GM18861 (cell line): ENCODE results near the gene ITPKB.

ENCODE experiments used
- ATAC-seq: cut with Tn5 transposase; IDR thresholded peaks from one replicate; pipeline ENCODE4 v1.9.1; 2021; ENCODE audit not compliant: unreplicated experiment

The ITPKB gene

DNA sequence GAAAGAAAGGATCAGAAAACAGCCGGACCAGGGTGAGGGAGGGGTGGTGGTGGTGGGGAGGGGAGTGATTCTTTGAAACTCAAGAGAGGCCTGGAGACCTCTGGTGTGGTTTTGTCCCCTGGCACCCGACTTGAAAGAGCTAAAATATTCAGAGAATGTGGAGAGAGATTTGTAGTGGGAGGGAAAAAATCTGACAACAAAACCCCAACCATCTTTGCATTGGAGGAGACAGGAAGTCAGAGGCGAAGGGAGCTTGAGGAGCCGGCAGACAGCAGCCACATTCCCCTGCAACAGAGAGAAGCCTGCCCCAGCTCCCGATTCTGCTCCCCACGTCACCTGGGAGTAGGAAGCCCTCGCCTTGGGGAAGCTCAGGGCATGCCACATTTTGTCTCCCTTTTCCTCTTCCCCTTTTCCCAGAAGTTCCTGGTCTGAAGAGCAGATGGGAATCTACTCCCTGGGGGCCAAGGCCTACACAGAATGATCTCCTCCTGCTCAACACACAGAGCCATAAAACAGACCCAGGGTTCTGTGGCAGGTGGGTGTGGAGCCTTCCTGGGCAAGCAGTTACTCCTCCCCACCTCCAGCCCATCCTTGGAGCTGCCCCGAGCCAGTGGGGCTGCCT, 84.9 kb downstream of the ITPKB start:
- no peak for ATAC-seq

DNA sequence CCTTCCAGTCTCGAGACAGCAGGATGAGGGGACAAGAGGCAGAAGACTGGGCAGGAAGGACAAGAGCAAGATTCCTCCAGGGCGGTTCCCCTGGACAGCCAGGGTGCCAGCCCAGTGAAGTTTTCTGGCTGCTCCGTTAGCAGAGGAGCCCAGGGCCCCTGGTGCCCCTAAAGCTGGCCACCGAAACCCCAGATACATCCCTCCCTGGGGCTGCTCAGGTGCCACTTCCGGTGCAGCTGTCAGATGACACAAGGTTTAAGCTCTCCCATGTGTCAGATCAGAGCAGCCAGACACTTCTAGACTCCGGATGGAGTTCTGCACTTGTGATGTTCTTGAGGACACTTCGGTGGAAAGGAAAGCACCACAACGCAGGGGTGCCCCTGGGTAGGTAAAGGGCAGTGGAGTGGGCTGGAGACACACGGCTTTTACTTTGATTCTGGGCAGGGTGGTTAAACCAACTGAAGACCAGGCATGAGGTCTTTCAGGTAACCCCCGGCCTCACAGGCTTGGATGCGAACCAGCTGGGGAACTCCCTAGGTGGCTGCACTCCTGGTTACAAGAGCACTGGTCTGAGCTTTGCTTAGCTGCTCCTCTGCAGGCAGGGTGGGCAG, 85.7 kb downstream of the ITPKB start:
- peak; percentile 81 for ATAC-seq

DNA sequence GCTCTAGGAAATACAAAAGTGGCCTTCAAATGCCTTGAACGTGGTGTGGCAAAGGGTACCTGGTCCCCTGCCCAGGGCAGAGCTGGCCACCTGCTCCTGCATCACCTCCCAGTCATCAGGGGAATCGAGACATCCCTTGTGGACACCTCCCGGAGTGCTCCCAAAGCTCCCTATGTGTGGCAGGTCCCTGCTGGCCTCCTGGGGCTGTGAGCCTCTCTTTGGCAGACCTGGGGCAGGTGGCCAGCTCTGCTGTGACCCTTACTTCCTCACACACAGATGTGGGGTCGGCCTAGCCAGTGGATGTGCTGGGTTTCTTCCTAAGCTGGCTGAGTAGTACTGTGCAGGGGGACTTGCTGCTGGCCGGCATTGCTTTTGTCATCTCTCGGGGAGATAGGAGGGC, 86.5 kb downstream of the ITPKB start:
- no peak for ATAC-seq

DNA sequence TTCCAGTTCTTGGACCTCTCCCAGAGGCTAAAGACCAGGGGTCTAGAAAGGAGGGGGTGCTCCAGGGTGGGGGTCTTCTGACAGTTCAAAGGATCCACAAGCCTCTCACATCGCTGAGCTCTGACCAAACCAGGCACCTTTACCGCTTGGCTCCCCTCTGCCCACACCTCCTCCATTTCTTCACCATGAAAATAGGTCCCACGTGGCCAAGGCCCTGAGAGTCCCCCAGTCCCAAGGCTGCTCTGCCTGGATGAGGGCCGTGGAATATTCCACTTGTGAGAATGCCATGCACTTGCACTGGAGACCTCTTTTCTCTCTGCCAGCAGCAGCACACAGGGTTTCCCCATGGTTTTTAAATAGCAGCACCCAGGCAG, 87.4 kb downstream of the ITPKB start:
- no peak for ATAC-seq

DNA sequence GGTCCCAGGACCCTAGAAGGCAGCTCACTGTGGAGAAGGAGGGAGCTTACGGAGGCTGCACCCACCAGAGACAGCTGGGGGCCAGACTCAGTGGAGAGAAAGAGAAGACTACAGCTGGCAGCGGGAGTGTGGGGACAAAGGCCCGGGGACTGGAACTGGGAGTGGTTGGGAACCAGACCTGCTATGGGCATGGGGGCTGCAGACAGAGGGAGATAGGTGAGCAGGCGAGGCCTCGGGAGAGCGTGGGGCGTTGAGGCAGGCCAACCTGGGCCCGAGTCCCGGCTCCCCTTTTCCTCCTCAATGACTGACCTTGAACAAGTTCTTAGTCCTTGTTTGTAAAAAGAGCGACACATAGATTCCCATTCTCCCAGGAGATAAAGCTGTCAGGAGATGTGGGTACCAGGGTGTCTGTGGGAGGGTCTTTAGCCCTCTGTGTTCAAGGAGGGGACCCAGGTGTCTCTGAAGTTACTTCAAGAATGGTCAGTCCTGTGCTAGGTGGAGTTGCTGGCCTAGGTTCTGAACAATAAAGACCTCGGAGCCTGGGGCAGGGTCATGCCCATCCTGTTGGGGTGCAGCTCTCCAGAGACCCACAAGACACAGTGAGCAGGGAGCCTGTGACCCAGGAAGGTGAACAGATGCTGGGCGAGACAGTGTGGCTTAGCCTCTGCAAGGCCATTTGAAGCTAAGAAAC, 87.9 kb downstream of the ITPKB start:
- no peak for ATAC-seq

DNA sequence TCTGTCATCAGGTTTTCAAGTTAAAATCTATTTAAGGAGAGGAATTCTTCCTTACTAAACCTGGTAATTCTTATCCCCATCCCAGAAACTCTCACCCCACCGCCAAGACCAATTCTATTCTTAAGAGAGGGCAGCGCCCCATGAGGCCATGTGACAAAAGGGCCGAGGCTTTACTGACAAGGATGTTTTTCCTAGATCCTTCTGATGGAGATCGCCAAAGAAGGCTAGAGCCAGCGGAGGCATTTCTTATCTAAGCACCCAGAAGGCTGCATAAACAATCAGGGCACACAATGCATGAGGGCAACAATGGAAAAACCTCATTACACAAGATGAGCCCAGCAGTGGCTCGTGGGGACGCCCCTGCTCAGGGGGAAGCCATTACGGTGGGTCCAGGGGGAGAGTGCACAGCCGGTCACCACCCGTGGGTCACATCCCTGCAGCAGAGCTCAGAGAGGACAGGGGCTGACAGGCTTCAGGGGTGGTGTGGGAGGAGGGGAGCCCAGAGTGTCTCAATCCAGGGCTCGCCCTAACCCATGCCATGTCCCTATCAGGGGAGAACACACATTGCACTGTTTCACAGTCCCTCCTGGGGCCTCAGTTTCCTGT, 88.7 kb downstream of the ITPKB start:
- no peak for ATAC-seq

DNA sequence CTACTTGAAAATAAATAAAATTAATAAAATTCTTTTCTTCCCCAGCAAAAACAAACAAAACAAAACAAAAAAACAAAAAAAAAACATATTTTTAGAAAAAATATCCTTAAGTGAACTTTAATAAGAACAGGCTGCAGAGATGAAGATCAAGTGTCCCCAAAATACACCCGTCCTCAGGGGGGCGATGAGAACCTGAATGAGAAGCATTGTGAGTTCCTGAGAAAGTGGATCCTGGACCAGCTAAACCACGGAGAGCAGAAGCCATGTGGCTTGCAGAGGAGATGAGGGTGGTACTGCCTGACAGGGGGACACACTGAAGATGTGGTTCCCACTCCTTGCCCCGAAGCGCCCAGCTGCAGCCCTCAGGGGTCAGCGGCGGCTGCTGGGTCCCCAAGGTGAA, 89.3 kb downstream of the ITPKB start:
- no peak for ATAC-seq

DNA sequence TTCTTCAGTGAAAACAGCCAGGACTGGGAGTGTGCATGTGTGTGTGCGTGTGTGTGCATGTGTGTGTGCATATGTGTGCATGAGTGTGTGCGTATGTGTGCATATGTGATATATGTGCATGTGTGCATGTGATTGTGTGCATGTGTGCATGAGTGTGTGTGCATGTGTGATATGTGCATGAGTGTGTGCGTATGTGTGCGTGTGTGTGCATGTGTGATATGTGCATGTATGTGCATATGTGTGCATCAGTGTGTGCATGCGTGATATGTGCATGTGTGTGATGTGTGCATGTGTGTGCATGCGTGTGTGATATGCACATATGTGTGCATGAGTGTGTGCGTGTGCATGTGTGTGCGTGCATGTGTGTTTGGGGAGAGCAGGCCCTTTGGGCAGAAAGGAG, 89.8 kb downstream of the ITPKB start:
- ATAC-seq = no peak

DNA sequence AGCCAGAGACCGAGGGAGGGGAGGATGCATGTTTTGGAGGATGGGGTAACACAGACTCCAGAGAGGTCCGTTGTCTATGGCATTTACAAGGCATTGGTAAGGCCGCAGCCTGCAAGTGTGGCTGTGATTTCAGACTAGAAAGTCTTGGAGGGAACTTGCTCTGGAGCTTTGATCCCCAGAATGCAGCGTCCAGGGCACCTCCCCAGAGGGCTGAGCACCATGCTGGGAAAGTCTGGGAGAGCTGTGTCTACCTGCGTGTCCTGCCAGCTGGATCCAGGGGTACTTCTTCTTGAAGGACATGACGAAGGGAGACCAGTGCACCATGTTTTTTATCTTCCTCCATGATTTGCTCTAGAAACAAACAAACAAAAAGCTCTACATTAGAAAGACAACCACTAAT, 90.7 kb downstream of the ITPKB start:
- no peak for ATAC-seq

DNA sequence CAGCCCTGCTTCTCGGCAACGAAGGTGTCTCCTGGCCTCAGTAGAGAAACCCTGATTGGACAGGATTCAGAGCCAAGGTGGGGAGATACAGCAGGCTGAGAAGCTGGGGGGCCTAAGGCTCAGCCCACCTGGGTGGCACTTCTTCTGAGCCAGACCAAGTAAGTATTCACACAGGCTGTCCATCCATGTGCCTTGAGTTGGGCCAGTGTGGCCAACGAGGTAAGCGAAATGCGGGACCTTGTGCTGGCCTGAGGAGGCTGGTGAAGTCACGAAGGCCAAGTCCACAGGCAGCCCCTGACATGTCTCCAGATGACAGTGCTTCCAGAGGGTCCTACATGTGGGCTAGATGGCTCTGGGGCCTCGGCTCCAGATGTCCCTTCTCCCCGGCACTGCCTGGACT, 91.4 kb downstream of the ITPKB start:
- ATAC-seq = no peak

DNA sequence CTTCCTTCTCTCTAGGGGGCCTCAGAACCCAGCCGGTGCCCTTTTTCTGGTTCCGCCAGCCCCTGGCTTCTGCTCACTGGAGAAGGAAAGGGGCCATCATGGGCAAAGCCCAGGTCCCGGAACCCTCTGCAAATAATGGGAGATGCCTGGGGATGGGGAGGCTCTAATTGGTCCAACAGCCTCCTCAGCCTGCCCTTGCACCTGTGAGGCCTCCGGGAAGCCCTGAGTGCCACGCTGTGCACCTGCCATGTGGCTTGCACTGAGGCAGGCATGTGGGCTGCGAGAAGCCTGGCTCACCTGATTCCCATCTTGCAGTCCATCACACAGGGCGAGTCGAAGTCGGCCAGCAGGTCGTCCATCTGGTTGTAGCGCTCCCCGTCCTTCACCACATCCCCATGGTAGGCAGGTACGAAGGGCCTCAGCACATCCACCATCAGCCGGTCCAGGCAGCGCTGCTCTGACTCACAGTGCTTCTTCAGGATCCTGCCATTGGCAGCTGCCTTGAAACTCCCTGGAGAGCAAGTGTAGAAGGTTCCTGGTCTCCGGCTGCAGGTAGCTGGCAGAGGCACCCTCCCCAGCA, 92.1 kb downstream of the ITPKB start:
- no peak for ATAC-seq

DNA sequence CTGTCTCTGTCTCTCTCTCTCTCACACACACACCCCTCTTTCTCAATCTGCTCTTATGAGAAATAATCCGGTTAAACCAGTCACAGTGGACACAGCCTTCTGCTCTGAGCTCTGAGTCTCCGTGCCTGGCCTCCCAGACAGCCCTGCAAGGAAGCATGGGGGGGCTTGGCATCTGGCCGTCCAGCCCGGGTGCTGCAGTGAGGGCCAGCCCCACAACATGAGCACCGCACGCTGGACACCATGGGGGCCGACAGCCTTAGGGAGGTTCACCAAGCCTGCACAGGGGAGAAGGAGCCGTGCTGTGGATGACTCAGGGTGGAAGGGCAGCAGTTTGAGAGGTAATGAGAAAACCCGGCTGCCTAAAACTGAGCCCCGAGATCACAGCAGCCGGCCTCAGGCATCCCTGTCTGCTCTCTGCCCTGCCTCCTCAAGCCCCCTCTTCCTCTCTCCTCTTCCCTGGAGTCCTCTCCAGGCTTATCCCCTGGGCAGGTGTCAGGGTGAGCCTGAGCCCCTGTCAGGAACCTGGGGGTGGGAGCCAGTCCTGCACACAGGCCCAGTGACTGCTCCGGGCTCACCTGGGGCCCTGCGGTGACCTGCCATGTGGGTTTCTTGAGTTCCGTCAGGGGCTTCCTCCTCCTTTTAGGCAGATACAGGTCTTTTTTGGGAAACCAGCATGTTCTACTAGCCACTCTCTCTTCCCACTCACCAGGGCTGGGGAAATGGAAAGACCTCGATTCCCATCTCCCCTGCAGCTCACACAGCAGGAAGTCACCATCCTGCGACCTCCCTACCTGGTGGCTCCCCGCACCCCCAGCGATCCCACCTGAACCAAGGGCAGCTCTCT, 92.8 kb downstream of the ITPKB start:
- no peak for ATAC-seq

DNA sequence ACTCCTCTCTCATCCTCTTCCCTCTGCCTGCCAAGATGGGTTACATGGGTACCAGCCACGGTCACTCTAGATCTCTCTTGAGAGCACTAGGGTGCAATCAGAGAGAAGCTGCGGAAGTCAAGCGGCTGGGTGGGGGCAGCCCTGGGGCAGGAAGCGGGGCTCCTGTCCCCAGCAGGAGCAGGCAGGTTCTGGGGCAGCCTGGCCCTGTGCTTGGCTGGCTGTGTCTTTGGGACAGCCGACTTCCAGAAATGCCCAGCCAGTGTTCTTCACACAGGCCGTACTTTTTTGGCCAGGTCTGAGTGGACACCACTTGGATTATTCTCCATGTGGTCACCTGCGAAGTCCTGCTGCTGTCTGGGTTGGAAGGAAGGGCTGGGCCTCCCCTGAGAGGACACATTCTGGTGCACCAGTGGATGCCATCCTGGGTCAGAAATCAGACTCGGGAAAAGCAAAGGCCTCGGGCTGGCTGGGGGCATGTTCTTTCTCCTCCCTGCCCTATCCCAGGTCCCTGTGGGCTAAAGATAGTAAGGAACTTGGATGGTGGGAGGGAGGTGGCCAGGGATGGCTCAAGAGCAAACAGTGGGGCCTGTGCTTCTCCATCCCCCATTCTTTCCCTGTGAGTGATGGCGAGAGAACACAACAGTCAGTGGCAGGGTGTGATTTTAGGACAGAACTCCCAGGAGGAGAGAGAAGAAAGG, 93.7 kb downstream of the ITPKB start:
- ATAC-seq = no peak

DNA sequence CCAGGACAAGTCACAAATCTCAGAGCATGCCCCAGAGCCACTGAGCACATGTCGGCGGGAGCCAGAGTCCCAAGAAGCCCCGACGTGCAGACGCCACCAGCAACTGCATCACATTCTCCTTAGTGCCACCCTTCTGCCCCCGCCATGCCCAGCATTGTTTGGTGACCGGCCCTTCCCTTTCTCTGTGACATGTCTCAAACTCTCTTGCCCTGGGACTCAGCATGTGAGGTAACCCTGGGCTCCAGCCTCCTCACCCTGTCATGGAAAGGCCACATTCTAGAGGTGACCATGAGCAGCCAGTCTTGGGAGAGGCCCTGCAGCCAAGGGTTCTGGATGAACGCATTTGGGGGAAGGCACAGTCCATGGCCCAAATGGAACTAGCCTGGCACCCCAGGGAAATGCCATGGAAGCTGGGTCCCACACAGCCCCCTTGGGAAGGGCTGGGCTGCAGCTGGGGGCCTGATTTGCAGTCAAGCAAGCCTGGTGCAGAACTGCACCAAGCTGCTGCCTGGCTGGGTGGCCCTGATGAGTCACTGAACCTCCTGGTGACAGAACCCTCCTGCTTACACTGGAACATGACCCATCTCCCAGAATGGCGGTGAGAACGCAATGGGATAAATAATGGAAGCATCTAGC, 94.4 kb downstream of the ITPKB start:
- ATAC-seq = no peak

DNA sequence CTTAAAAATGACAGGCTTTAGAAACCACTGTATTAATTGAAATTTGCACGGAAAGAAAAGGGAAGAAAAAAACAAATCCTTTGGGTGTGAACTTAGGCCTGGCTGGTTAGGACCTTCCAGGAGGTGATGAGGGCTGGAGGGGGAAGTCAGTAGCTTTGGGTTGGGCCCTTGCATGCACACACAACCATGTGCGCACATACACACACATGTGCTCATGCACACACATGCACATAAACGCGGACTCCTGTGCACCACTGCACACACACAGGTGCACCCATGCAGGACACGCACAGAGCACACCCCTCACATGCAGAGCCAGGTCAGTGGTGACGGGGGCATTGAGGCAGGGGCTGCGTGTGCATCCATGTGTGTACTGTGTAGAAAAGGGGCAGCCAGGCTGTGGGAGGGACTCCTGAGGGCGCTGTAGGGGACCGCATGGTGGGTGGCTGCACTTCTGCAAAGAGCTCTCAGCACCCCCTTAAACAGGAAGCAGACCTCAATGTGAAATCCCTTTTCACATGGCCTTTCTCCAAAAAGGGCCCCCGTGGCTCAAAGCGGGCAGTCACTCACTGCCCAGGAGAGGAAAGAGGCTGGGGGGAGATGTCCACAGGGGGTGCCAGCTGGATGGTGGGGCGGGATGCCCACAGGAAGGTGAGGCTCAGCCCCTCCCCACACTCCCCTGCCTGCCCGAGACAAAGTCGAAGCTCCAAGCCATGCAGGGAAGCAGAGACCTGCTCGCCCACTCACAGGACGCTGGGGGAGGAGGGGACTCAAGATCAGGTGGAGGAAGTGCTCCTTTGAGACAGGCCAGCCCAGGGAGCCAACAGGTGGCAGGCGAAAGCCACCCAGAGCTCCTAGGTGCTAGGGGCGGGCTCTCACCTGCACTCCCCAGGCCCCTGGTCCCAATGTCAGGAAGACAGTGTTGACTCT, 95.2 kb downstream of the ITPKB start:
- peak; percentile 34 for ATAC-seq

DNA sequence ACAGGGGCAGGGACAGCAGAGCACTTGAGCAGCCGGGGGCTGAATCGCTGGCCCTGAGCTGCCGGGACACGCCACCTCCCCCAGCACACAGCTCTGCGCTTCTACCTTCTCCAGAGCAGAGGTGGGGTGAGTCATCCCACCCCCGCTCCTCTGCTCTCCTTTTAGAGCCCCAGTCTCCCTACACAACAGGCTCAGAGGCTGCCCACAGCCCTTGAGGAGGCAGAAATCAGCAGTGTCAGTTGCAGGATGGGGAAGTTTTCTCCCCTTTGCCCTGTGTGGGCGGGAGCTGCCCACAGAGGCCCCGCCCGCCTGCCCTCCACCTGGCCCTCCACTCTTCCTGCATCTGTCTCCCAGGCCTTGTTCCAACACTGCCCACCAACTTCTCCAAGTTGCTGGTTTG, 95.9 kb downstream of the ITPKB start:
- peak; percentile 64 for ATAC-seq

DNA sequence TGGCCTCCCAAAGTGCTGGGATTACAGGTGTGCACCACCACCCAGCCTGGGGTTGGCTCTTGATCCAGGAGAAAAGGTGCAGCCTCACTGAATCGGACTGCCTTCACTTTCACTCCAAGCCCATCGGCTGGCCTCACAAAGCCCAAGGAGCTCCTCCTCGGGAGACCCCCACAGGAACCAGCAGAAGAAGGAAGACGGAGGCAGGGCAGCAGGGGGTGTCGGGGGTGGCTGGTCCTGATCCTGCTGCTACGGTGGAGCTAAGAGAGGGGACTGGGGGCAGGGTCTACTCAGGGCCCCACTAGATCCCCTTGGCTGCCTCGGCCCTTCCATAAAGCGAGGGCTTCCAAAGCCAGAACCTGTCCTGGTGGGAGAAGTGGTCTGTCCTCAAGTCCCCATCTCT, 96.7 kb downstream of the ITPKB start:
- no peak for ATAC-seq

DNA sequence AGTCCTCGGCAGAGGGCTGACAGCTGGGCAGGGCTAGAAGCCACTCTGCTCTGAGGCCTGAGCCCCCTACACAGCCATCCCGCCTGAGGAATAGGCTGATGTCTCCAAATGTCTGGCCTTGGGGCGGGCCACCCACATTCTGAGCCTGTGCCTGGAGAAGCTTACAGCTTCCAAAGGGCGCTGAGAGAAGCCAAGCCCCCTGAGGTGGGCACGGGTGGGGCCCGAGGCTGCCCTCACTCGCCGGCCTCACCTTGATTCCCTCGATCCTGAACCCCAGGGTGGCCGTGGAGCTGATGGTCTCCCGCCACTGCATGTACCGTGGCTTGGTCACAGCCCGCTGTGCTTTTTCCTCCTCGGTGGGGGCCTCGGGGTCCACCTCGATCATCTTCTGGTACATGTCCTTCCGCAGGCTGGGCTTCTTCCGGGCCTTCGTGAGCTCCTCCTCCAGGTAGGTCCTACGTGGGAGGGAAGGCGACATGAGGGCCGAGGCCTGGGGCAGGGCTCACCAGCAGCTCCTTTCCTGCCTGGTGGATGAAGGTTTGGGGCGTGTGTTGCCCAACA, 97.3 kb downstream of the ITPKB start:
- ATAC-seq = no peak
